HCT116 (cell line): ENCODE data around the gene IL22RA1. TPM values are rescaled to one million over a fixed set of nuclear protein-coding genes. Genes with fewer than 3 reads are reported as not detected.
A peak's percentile ranks its signal among the peaks of the same experiment; 100 is the strongest.

ENCODE experiments used
- ATAC-seq: fragments of 200-7000 bp; cut with Tn5 transposase; 2 replicates; pipeline ENCODE4 v1.9.1; 2020; ENCODE audit warnings: mild to moderate bottlenecking, moderate library complexity
- BruUV-seq: library from RNA; stranded (reverse); fragments of 400-500 nt; replicated peaks from 2 replicates; lab custom pipeline; 2021; lab: Mats Ljungman, UMichigan
- CTCF ChIA-PET: fragments of 300-600 bp; sonication (Branson Sonifier 250); formaldehyde crosslinking; loops from one replicate; lab custom pipeline; 2021; ENCODE audit warnings: antibody characterized with exemption; lab: Charles Lee
- POLR2A ChIA-PET: fragments of 300-600, 350-600 bp; sonication (Branson Sonifier 250); formaldehyde crosslinking; loops from one replicate; lab custom pipeline; 2021; ENCODE audit warnings: antibody characterized with exemption; lab: Charles Lee
- RAD21 ChIA-PET, 2 experiments: fragments of 300-600 bp; sonication (Branson Sonifier 250); formaldehyde crosslinking; loops; one replicate each; lab custom pipeline; 2023; ENCODE audit warnings: low total read pairs in 2 of 2; ENCODE audit not compliant: uncharacterized antibody in 2 of 2, unreplicated experiment in 2 of 2, low non-redundant PET in 1 of 2; lab: Charles Lee
- DNase-seq: peaks from one replicate; pipeline ENCODE4 v3.0.0-alpha.2; 2010; ENCODE audit warnings: low read depth, low spot score
- H2AFZ ChIP-seq: fragments of 200-600 bp; shearing (Covaris generic), sonication (generic); 2 replicates; pipeline ENCODE4 v1.6.1; 2017; ENCODE audit warnings: low read depth, mixed run types, mixed read lengths, antibody characterized with exemption, low read length; ENCODE audit not compliant: poor library complexity, severe bottlenecking
- H3K27ac ChIP-seq: 2 replicates; pipeline ENCODE4 v1.5.1; 2012; ENCODE audit warnings: low read depth, low read length
- H3K27me3 ChIP-seq: fragments of 200-600 bp; sonication (generic); 2 replicates; pipeline ENCODE4 v1.6.1; 2016; ENCODE audit warnings: mixed run types, low read length, mixed read lengths; ENCODE audit not compliant: insufficient read depth
- H3K36me3 ChIP-seq, 2 experiments: fragments of 200-500 bp in 1 of 2; fragments of 200-600 bp in 1 of 2; sonication (Bioruptor generic) in 1 of 2; sonication (generic) in 1 of 2; 2 replicates each; pipeline versions ENCODE4 v1.5.1 to v1.6.1; 2014 to 2016; ENCODE audit warnings: low read length in 2 of 2, inconsistent platforms in 1 of 2, mixed read lengths in 1 of 2, mixed run types in 1 of 2; ENCODE audit not compliant: insufficient read depth in 2 of 2, control insufficient read depth in 1 of 2
- H3K4me1 ChIP-seq, 2 experiments: fragments of 200-600 bp in 1 of 2; sonication (generic) in 1 of 2; 2 replicates each; pipeline versions ENCODE4 v1.5.1 to v1.6.1; 2012 to 2017; ENCODE audit warnings: low read length in 2 of 2, inconsistent platforms in 1 of 2, mild to moderate bottlenecking in 1 of 2, mixed read lengths in 1 of 2, mixed run types in 1 of 2, moderate library complexity in 1 of 2; ENCODE audit not compliant: insufficient read depth in 2 of 2, control insufficient read depth in 1 of 2
- H3K4me2 ChIP-seq: fragments of 200-600 bp; sonication (generic); 2 replicates; pipeline ENCODE4 v1.6.1; 2017; ENCODE audit warnings: mixed run types, low read length, mixed read lengths
- H3K4me3 ChIP-seq, 2 experiments: fragments of 200-600 bp in 1 of 2; sonication (generic) in 1 of 2; replicated peaks in 1 of 2; 2 replicates each; pipeline ENCODE4 v1.5.1; 2011 to 2016; ENCODE audit warnings: low read length in 2 of 2, control low read depth in 1 of 2, low read depth in 1 of 2, mild to moderate bottlenecking in 1 of 2, mixed read lengths in 1 of 2, mixed run types in 1 of 2
- H3K79me2 ChIP-seq: fragments of 200-600 bp; sonication (generic); 2 replicates; pipeline ENCODE4 v1.6.1; 2017; ENCODE audit warnings: mild to moderate bottlenecking, mixed run types, low read length, moderate library complexity, mixed read lengths; ENCODE audit not compliant: insufficient read depth
- H3K9ac ChIP-seq: fragments of 200-600 bp; sonication (generic); 2 replicates; pipeline ENCODE4 v1.6.1; 2016; ENCODE audit warnings: low read length, mixed read lengths
- H3K9me2 ChIP-seq: fragments of 200-600 bp; sonication (generic), shearing (Covaris generic); 2 replicates; pipeline ENCODE4 v1.6.1; 2017; ENCODE audit warnings: mixed run types, mild to moderate bottlenecking, moderate library complexity; ENCODE audit not compliant: insufficient read depth
- H3K9me3 ChIP-seq, 2 experiments: fragments of 200-500 bp in 1 of 2; fragments of 200-600 bp in 1 of 2; sonication (Bioruptor generic) in 1 of 2; sonication (generic) in 1 of 2; 2 replicates each; pipeline ENCODE4 v1.6.1; 2014 to 2017; ENCODE audit warnings: low read length in 2 of 2, mixed read lengths in 2 of 2, inconsistent platforms in 1 of 2, low read depth in 1 of 2, mild to moderate bottlenecking in 1 of 2, mixed run types in 1 of 2, moderate library complexity in 1 of 2; ENCODE audit not compliant: control insufficient read depth in 1 of 2, insufficient read depth in 1 of 2
- H4K20me1 ChIP-seq: fragments of 200-600 bp; sonication (generic), shearing (Covaris generic); 2 replicates; pipeline ENCODE4 v1.6.1; 2017; ENCODE audit warnings: mixed run types, mild to moderate bottlenecking, moderate library complexity; ENCODE audit not compliant: insufficient read depth
- ATF3 ChIP-seq: IDR thresholded peaks from 2 replicates; pipeline ENCODE4 v1.6.1; 2012
- CBX3 ChIP-seq: IDR thresholded peaks from 2 replicates; pipeline ENCODE4 v1.6.1; 2012; ENCODE audit warnings: low read depth
- CEBPB ChIP-seq: IDR thresholded peaks from 2 replicates; pipeline ENCODE4 v1.6.1; 2012; ENCODE audit warnings: low read depth
- ELF1 ChIP-seq: IDR thresholded peaks from 2 replicates; pipeline ENCODE4 v1.6.1; 2012; ENCODE audit warnings: low read depth, borderline replicate concordance
- EZH2 ChIP-seq: fragments of 200-600 bp; sonication (generic); IDR thresholded peaks from 2 replicates; pipeline ENCODE4 v1.6.1; 2017; ENCODE audit warnings: antibody characterized with exemption, mixed run types
- JUND ChIP-seq: IDR thresholded peaks from 2 replicates; pipeline ENCODE4 v1.6.1; 2012
- MAX ChIP-seq: IDR thresholded peaks from 2 replicates; pipeline ENCODE4 v1.6.1; 2012
- POLR2AphosphoS5 ChIP-seq: IDR thresholded peaks from 2 replicates; pipeline ENCODE4 v1.6.1; 2011; ENCODE audit warnings: mild to moderate bottlenecking, low read depth, low read length, moderate library complexity
- REST ChIP-seq: IDR thresholded peaks from 2 replicates; pipeline ENCODE4 v1.6.1; 2012; ENCODE audit warnings: low read depth
- SP1 ChIP-seq: IDR thresholded peaks from 2 replicates; pipeline ENCODE4 v1.6.1; 2012; ENCODE audit warnings: low read depth
- YY1 ChIP-seq: IDR thresholded peaks from 2 replicates; pipeline ENCODE4 v1.6.1; 2011; ENCODE audit warnings: low read length, low read depth, moderate library complexity, mild to moderate bottlenecking; ENCODE audit not compliant: insufficient replicate concordance; ENCODE audit errors: extremely low read depth
- ZFX ChIP-seq: fragments of 450-650 bp; IDR thresholded peaks from 2 replicates; pipeline ENCODE4 v1.6.1; 2017
- ZNF274 ChIP-seq: fragments of 200-500 bp; sonication (Bioruptor generic); IDR thresholded peaks from 2 replicates; pipeline ENCODE4 v1.6.1; 2014; ENCODE audit warnings: mild to moderate bottlenecking, low read depth, low read length, inconsistent platforms
- intact Hi-C: fragments of 100-400 bp; cut with micrococcal nuclease; formaldehyde crosslinking; loops from 2 replicates; pipeline ENCODE4 v1.10.0; 2022
- total RNA-seq: library from RNA; stranded (reverse); gene quantifications from one replicate; pipeline ENCODE4 v1.2.1, GENCODE V29; 2021; ENCODE audit not compliant: unreplicated experiment

Gene IL22RA1
- total RNA-seq, 1 experiment from 2014 or later, result 2.1 TPM

DNA sequence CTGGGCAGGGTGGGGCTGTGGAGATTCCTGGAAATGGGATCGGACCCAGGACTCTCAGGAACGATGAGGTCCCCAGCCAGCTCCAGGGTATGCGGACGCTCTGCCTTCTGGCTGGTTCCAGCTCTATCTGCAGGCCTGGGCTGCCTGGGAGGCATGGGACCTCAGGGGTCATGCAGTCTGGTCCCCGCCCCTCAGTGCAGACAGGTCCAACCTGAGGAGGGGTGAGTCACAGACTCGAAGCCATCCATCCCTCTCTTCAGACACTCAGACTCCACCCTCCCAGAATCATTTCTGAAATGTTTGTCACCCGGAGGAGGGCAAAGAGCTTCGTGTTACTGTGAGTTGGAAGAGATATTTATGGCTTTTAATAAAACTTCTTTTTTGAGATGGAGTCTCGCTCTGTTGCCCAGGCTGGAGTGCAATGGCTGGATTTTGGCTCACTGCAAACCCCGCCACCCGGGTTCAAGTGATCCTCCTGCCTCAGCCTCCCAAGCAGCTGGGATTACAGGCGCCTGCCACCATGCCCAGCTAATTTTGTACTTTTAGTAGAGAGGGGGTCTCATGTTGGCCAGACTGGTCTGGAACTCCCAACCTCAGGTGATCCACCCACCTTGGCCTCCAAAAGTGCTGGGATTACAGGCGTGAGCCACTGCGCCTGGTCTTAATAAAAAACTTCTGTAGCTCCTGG is 25.1 kb downstream of the IL22RA1 start:
- peak; percentile 85 for ATAC-seq
- no TSS peak for BruUV-seq
- Histone ChIP-seq H3K4me1 (peaks cover 5 to 18% of the 10 kb centered on the region in 2 experiments), H4K20me1 (no peaks in the 10 kb centered on the region), H3K9ac (no peak overlapping the region), H2AFZ (no peak overlapping the region), H3K4me2 (peak overlapping the region; percentile 40), H3K79me2 (no peaks in the 10 kb centered on the region), H3K9me3 (no peaks in the 10 kb centered on the region), H3K36me3 (no peaks in the 10 kb centered on the region), H3K4me3 (no peak overlapping the region), H3K27me3 (no peaks in the 10 kb centered on the region), H3K9me2 (no peaks in the 10 kb centered on the region), H3K27ac (no peak overlapping the region)
- intact Hi-C loops, result no loop called here
- TF ChIP-seq CBX3, result no peak
- no peak for TF ChIP-seq JUND
- no peak for TF ChIP-seq MAX
- no peak for TF ChIP-seq REST
- no peak for TF ChIP-seq YY1
- no peak for TF ChIP-seq ELF1
- TF ChIP-seq EZH2, result no peak
- no peak for TF ChIP-seq CEBPB
- no peak for TF ChIP-seq ZFX
- TF ChIP-seq ATF3, result no peak
- no peak for TF ChIP-seq SP1
- no peak for TF ChIP-seq ZNF274
- TF ChIP-seq POLR2AphosphoS5, result no peak
- ChIA-PET CTCF (interaction anchor here (1.4 kb wide), 1 partner anchor 32 kb away, joined by 6 read pairs; no protein-coding TSS in a partner anchor), RAD21 (no interaction called here), POLR2A (no interaction called here)
- DNase-seq, result peak; percentile 10
